DOHH2 (cell line): ENCODE data around the gene ACO1.

Experiments
- H3F3A ChIP-seq: fragments of 200-600 bp; sonication (generic), shearing (Covaris generic); 2 replicates; pipeline ENCODE4 v1.6.0; 2016; ENCODE audit warnings: antibody characterized with exemption, mild to moderate bottlenecking; ENCODE audit not compliant: control insufficient read depth, insufficient read depth
- H3K27ac ChIP-seq: fragments of 200-600 bp; sonication (generic); 2 replicates; pipeline ENCODE4 v1.5.1; 2014; ENCODE audit warnings: low read depth, mild to moderate bottlenecking, low read length, moderate library complexity
- H3K27me3 ChIP-seq: fragments of 200-600 bp; sonication (generic); 2 replicates; pipeline ENCODE4 v1.6.1; 2014; ENCODE audit warnings: mild to moderate bottlenecking, low read length, mixed read lengths; ENCODE audit not compliant: control insufficient read depth
- H3K36me3 ChIP-seq: fragments of 200-600 bp; sonication (generic); 2 replicates; pipeline ENCODE4 v1.6.1; 2014; ENCODE audit warnings: mild to moderate bottlenecking, low read length, moderate library complexity, mixed read lengths; ENCODE audit not compliant: control insufficient read depth
- H3K4me1 ChIP-seq: fragments of 200-600 bp; sonication (generic); 2 replicates; pipeline ENCODE4 v1.6.1; 2014; ENCODE audit warnings: mild to moderate bottlenecking, low read length, mixed read lengths; ENCODE audit not compliant: control insufficient read depth
- H3K4me2 ChIP-seq: fragments of 200-600 bp; sonication (generic); 2 replicates; pipeline ENCODE4 v1.6.0; 2014; ENCODE audit warnings: mild to moderate bottlenecking, low read length, moderate library complexity
- H3K4me3 ChIP-seq: fragments of 200-600 bp; sonication (generic); 2 replicates; pipeline ENCODE4 v1.5.1; 2014; ENCODE audit warnings: mild to moderate bottlenecking, low read length, mixed read lengths
- H3K79me2 ChIP-seq: fragments of 200-600 bp; sonication (generic); 2 replicates; pipeline ENCODE4 v1.6.1; 2014; ENCODE audit warnings: mild to moderate bottlenecking, low read length, mixed read lengths; ENCODE audit not compliant: control insufficient read depth
- H3K9me2 ChIP-seq: fragments of 200-600 bp; sonication (generic); replicated peaks from 2 replicates; pipeline ENCODE4 v1.6.1; 2014; ENCODE audit warnings: mild to moderate bottlenecking, low read length, mixed read lengths; ENCODE audit not compliant: control insufficient read depth
- H3K9me3 ChIP-seq: fragments of 200-600 bp; sonication (generic); 2 replicates; pipeline ENCODE4 v1.6.1; 2014; ENCODE audit warnings: antibody characterized with exemption, low read length, mixed read lengths; ENCODE audit not compliant: control insufficient read depth, insufficient read depth
- H4K20me1 ChIP-seq: fragments of 200-600 bp; sonication (generic); 2 replicates; pipeline ENCODE4 v1.6.0; 2014; ENCODE audit warnings: low read depth, mild to moderate bottlenecking, antibody characterized with exemption, low read length, moderate library complexity; ENCODE audit not compliant: control insufficient read depth, insufficient read depth
- CTCF ChIP-seq: fragments of 200-600 bp; sonication (generic); IDR thresholded peaks from one replicate; pipeline ENCODE4 v1.5.1; 2014; ENCODE audit warnings: antibody characterized with exemption, mild to moderate bottlenecking, low read depth, low read length; ENCODE audit not compliant: poor library complexity, severe bottlenecking
- EZH2phosphoT487 ChIP-seq: fragments of 200-600 bp; sonication (generic); IDR thresholded peaks from 2 replicates; pipeline ENCODE4 v1.6.1; 2017; ENCODE audit warnings: borderline replicate concordance, mild to moderate bottlenecking, antibody characterized with exemption, low read length, moderate library complexity, mixed read lengths

Gene ACO1

DNA sequence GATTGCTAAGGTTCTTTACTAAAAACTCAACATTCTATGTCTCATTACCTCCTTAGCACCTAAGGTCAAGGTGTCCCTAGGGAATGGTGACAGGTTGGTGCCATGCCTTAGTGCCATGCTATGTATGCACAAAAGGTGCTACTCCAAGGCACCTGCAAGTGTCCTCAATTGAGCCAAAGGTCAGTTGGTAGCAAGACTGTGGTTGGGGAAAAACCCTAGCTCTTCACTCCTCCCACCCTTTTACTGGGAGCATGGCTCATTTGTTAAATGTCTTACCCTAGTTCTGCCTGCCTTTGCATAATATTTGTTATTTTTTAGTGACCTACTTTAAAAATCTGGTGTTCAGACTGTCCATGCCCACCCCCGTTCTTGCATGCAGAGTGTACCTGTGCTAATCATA, 17.0 kb downstream of the ACO1 start:
- H3K4me3 ChIP-seq: no peak overlapping the region
- TF ChIP-seq EZH2phosphoT487 (no peak), CTCF (no peak)
- H3K4me1 ChIP-seq: no peaks in the 10 kb centered on the region
- no peaks in the 10 kb centered on the region for H4K20me1 ChIP-seq
- no peaks in the 10 kb centered on the region for H3K79me2 ChIP-seq
- no peaks in the 10 kb centered on the region for H3K36me3 ChIP-seq
- no peak overlapping the region for H3K27ac ChIP-seq
- H3K9me3 ChIP-seq: no peaks in the 10 kb centered on the region
- 0 out of 2 replicates have a peak, but pooled peaks cover 3% of the 10 kb centered on the region for H3K27me3 ChIP-seq
- H3F3A ChIP-seq: no peaks in the 10 kb centered on the region
- no peak overlapping the region for H3K4me2 ChIP-seq
- H3K9me2 ChIP-seq: no peaks in the 10 kb centered on the region

DNA sequence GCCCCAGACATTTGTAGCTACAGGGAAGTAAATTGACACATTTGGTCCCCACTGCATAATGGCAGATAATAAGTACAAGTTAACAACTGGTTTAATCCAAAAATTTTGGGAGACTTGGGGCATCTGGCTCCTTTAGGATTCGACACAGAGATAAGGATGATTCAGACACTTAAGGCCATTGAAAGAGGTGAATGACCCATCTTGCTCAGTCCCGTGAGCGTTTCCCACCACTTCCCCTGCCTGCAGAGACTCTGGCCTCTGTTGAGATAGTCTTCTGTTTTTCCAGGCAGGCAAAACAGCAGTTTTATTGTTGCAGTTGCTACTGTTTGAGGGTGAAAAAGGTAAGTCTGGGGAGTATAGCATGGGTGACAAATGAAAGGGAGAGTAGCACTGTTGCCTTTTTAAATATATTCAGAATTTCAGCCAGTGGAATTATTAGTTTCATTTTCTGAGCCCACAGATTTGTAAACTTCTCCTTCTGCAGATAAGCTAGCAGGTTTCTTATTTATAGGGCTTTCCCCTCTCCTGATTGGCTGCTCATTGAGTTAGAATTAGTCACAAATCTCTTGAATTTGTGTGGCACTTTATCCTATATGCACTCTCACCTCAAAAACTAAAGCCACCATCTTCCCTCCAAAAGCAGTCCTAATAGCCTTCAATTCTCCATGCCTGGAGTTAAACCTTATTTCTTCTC, 19.3 kb downstream of the ACO1 start:
- Histone ChIP-seq H3K4me1 (no peaks in the 10 kb centered on the region), H3K27ac (no peak overlapping the region), H3K9me2 (no peaks in the 10 kb centered on the region), H3K27me3 (0 out of 2 replicates have a peak, but pooled peaks cover 3% of the 10 kb centered on the region), H3K36me3 (no peaks in the 10 kb centered on the region), H3F3A (no peaks in the 10 kb centered on the region), H4K20me1 (no peaks in the 10 kb centered on the region), H3K9me3 (no peaks in the 10 kb centered on the region), H3K4me3 (no peak overlapping the region), H3K79me2 (no peaks in the 10 kb centered on the region), H3K4me2 (no peak overlapping the region)
- no peak for TF ChIP-seq CTCF
- no peak for TF ChIP-seq EZH2phosphoT487

DNA sequence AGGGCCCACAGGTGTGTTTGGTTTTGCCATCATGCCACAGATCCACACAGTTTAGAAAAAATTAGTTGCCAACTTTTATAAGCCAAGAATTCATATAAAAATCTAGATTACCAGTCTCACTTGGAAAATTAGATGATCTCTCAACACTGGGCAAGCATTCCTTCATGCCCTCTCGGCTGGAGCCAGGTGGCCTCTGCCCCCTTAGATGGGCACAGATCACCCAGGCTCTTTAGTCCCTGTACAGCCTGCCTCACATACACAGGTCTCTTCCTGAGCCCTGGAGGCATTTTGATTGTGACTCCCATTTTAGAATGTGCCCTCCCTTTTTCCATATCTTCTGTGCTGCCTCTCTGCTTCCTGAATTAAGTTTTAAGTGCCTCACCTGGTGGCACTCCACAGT, 20.0 kb downstream of the ACO1 start:
- H3K36me3 ChIP-seq: no peaks in the 10 kb centered on the region
- no peak overlapping the region for H3K27ac ChIP-seq
- no peaks in the 10 kb centered on the region for H3K9me2 ChIP-seq
- H3K9me3 ChIP-seq: no peaks in the 10 kb centered on the region
- no peaks in the 10 kb centered on the region for H3K4me1 ChIP-seq
- TF ChIP-seq EZH2phosphoT487: no peak
- no peak for TF ChIP-seq CTCF
- H3K4me2 ChIP-seq: no peak overlapping the region
- no peaks in the 10 kb centered on the region for H3F3A ChIP-seq
- no peak overlapping the region for H3K4me3 ChIP-seq
- no peaks in the 10 kb centered on the region for H4K20me1 ChIP-seq
- H3K27me3 ChIP-seq: no peaks in the 10 kb centered on the region
- no peaks in the 10 kb centered on the region for H3K79me2 ChIP-seq
